Measurements from ENCODE around the gene ZFAND2A.

The ZFAND2A gene

GRCh38 chr7:1114505-1114904 is 45.5 kb downstream of the ZFAND2A start:
- no peak for DNase-seq

DNA sequence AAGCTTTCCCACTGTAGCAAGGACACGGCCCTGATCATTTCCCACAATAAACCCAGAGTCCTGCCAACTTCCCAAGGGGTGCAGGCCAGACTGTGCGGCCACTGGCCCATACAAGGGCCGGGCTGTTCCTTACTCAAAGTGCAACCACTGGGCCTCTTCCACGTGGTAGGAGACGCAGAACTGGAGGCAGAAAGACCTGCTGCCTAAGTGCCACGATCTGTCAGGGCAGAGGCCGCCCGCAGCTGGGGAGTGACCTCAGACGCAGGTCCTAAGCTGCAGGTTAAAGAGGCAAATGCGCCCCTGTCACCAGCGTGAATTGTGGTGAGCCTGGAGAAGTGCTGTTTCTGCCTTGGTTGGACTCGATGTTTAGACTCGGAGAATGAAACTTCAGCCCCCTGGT is 45.9 kb downstream of the ZFAND2A start:
- no peaks in the 10 kb centered on the region; the same call in none of the 2 replicates for H3K36me3 ChIP-seq
- H3K9me3 ChIP-seq (ENCODE audit: severe bottlenecking), result no peaks in the 10 kb centered on the region
- DNase-seq, result no peak
- no peak overlapping the region for H3K27ac ChIP-seq
- H3K4me3 ChIP-seq (ENCODE audit: low read depth, low read length), result no peak overlapping the region
- TF ChIP-seq, protein P1, sequence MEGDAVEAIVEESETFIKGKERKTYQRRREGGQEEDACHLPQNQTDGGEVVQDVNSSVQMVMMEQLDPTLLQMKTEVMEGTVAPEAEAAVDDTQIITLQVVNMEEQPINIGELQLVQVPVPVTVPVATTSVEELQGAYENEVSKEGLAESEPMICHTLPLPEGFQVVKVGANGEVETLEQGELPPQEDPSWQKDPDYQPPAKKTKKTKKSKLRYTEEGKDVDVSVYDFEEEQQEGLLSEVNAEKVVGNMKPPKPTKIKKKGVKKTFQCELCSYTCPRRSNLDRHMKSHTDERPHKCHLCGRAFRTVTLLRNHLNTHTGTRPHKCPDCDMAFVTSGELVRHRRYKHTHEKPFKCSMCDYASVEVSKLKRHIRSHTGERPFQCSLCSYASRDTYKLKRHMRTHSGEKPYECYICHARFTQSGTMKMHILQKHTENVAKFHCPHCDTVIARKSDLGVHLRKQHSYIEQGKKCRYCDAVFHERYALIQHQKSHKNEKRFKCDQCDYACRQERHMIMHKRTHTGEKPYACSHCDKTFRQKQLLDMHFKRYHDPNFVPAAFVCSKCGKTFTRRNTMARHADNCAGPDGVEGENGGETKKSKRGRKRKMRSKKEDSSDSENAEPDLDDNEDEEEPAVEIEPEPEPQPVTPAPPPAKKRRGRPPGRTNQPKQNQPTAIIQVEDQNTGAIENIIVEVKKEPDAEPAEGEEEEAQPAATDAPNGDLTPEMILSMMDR (IDR thresholded peaks at IDR 0.05; ENCODE audit: low read depth, low read length), result no peak
- no peaks in the 10 kb centered on the region for H3K27me3 ChIP-seq (ENCODE audit: insufficient read depth, low read depth, severe bottlenecking)

More at GRCh38 chr7:1114505-1114904, 45.5 kb downstream of the ZFAND2A start:
- Histone ChIP-seq H3K9me3 (ENCODE audit: severe bottlenecking) (no peaks in the 10 kb centered on the region), H3K27ac (no peak overlapping the region), H3K4me3 (ENCODE audit: low read depth, low read length) (no peak overlapping the region), H3K36me3 (no peaks in the 10 kb centered on the region; the same call in none of the 2 replicates), H3K27me3 (ENCODE audit: insufficient read depth, low read depth, severe bottlenecking) (no peaks in the 10 kb centered on the region)
- TF ChIP-seq, protein P1 (IDR thresholded peaks at IDR 0.05; ENCODE audit: low read depth, low read length), result no peak

- Histone ChIP-seq H3K4me3 (ENCODE audit: low read depth, low read length) (no peak overlapping the region), H3K9me3 (ENCODE audit: severe bottlenecking) (no peaks in the 10 kb centered on the region), H3K36me3 (no peaks in the 10 kb centered on the region; the same call in 1 of the 2 replicates), H3K27ac (no peak overlapping the region), H3K27me3 (ENCODE audit: insufficient read depth, low read depth, severe bottlenecking) (no peaks in the 10 kb centered on the region)
- TF ChIP-seq, protein P1 (IDR thresholded peaks at IDR 0.05; ENCODE audit: low read depth, low read length), result no peak
- DNase-seq, result no peak
Observed at GRCh38 chr7:1113548-1113885, 46.5 kb downstream of the ZFAND2A start.

GRCh38 chr7:1112625-1113547 is 47.1 kb downstream of the ZFAND2A start:
- Histone ChIP-seq H3K9me3 (ENCODE audit: severe bottlenecking) (no peaks in the 10 kb centered on the region), H3K27me3 (ENCODE audit: insufficient read depth, low read depth, severe bottlenecking) (no peaks in the 10 kb centered on the region), H3K36me3 (no peaks in the 10 kb centered on the region; the same call in 1 of the 2 replicates), H3K4me3 (ENCODE audit: low read depth, low read length) (no peak overlapping the region), H3K27ac (no peak overlapping the region)
- no peak for DNase-seq
- TF ChIP-seq, protein P1 (IDR thresholded peaks at IDR 0.05; ENCODE audit: low read depth, low read length), result no peak

DNA sequence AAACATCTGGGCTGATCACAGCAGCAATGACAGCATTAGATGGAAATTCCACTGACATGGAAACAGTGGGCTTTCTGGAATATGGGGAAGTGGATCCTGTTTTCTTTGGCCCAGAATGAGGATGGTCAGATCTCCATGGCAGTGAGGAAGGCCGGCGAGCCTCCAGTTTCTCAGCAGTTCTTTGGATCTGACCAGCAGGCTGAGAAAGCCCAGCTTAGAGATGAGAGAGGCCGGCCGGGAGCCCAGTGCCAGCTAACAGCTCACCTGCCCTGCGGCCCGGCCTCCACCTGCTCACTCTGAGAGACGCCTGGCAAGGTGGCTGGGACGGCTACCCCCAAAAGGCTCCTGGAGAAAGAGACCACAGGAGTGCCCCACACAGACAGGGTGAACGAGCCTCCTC is 47.9 kb downstream of the ZFAND2A start:
- H3K9me3 ChIP-seq (ENCODE audit: severe bottlenecking), result no peaks in the 10 kb centered on the region

More for the DNA sequence above, 47.9 kb downstream of the ZFAND2A start:
- DNase-seq, result no peak
- TF ChIP-seq, protein P1 (IDR thresholded peaks at IDR 0.05; ENCODE audit: low read depth, low read length), result no peak
- Histone ChIP-seq H3K27me3 (ENCODE audit: insufficient read depth, low read depth, severe bottlenecking) (no peaks in the 10 kb centered on the region), H3K27ac (no peak overlapping the region), H3K4me3 (ENCODE audit: low read depth, low read length) (no peak overlapping the region), H3K36me3 (no peaks in the 10 kb centered on the region; the same call in 1 of the 2 replicates)

Measured in WERI-Rb-1 (cell line).